ENCODE data around the gene VSIR.

Gene VSIR

GRCh38 chr10:71807557-71808510, 34.5 kb upstream of the VSIR start:
- H3K9ac ChIP-seq (ENCODE audit: low read depth, low read length), result no peak overlapping the region

GRCh38 chr10:71806704-71807556, 33.6 kb upstream of the VSIR start:
- no peak overlapping the region for H3K9ac ChIP-seq (ENCODE audit: low read depth, low read length)
- H3K27ac ChIP-seq (ENCODE audit: low read length), result no peak overlapping the region
- H2AFZ ChIP-seq (ENCODE audit: low read depth, low read length), result no peak overlapping the region
- H3K4me2 ChIP-seq (ENCODE audit: insufficient read depth, low read length), result no peak overlapping the region
- peaks cover 3% of the 10 kb centered on the region; the same call in 1 of the 2 replicates for H4K20me1 ChIP-seq (ENCODE audit: insufficient read depth, low read length)
- H3K36me3 ChIP-seq (ENCODE audit: insufficient read depth, low read length), result no peaks in the 10 kb centered on the region
- TF ChIP-seq CTCF (IDR thresholded peaks at IDR 0.05; ENCODE audit: borderline replicate concordance, extremely low read depth, low read length, poor library complexity, severe bottlenecking) (no peak), EZH2 (IDR thresholded peaks at IDR 0.05; ENCODE audit: borderline replicate concordance, low read depth, low read length, severe bottlenecking) (no peak)
- no peaks in the 10 kb centered on the region for H3K27me3 ChIP-seq (ENCODE audit: insufficient read depth, low read length, poor library complexity)
- no peaks in the 10 kb centered on the region for H3K79me2 ChIP-seq (ENCODE audit: insufficient read depth, low read length)
- H3K4me3 ChIP-seq (ENCODE audit: low read depth in 1 of 2, low read length in 2 of 2), result no peak overlapping the region
- ATAC-seq (ENCODE audit: insufficient read depth, low read depth) (no peak), DNase-seq (no peak)
- no peaks in the 10 kb centered on the region for H3K4me1 ChIP-seq (ENCODE audit: insufficient read depth, low read length)
- no peaks in the 10 kb centered on the region for H3K9me3 ChIP-seq (ENCODE audit: insufficient read depth, low read length, severe bottlenecking)

More at GRCh38 chr10:71807557-71808510, 34.5 kb upstream of the VSIR start:
- no peak overlapping the region for H3K4me3 ChIP-seq (ENCODE audit: low read depth in 1 of 2, low read length in 2 of 2)
- no peak overlapping the region for H3K27ac ChIP-seq (ENCODE audit: low read length)
- H3K79me2 ChIP-seq (ENCODE audit: insufficient read depth, low read length), result no peaks in the 10 kb centered on the region
- H3K9me3 ChIP-seq (ENCODE audit: insufficient read depth, low read length, severe bottlenecking), result no peaks in the 10 kb centered on the region
- no peak overlapping the region for H2AFZ ChIP-seq (ENCODE audit: low read depth, low read length)
- no peak overlapping the region for H3K4me2 ChIP-seq (ENCODE audit: insufficient read depth, low read length)
- H3K36me3 ChIP-seq (ENCODE audit: insufficient read depth, low read length), result no peaks in the 10 kb centered on the region
- TF ChIP-seq EZH2 (IDR thresholded peaks at IDR 0.05; ENCODE audit: borderline replicate concordance, low read depth, low read length, severe bottlenecking), result no peak
- no peak for TF ChIP-seq CTCF (IDR thresholded peaks at IDR 0.05; ENCODE audit: borderline replicate concordance, extremely low read depth, low read length, poor library complexity, severe bottlenecking)
- peaks cover 3% of the 10 kb centered on the region for H4K20me1 ChIP-seq (ENCODE audit: insufficient read depth, low read length)
- DNase-seq (no peak), ATAC-seq (ENCODE audit: insufficient read depth, low read depth) (no peak)
- H3K4me1 ChIP-seq (ENCODE audit: insufficient read depth, low read length), result no peaks in the 10 kb centered on the region
- H3K27me3 ChIP-seq (ENCODE audit: insufficient read depth, low read length, poor library complexity), result no peaks in the 10 kb centered on the region

GRCh38 chr10:71805776-71806703, 32.7 kb upstream of the VSIR start:
- H3K4me3 ChIP-seq (ENCODE audit: low read depth in 1 of 2, low read length in 2 of 2), result no peak overlapping the region
- no peaks in the 10 kb centered on the region for H3K4me1 ChIP-seq (ENCODE audit: insufficient read depth, low read length)
- no peak overlapping the region for H3K4me2 ChIP-seq (ENCODE audit: insufficient read depth, low read length)
- H3K79me2 ChIP-seq (ENCODE audit: insufficient read depth, low read length), result no peaks in the 10 kb centered on the region
- H3K27ac ChIP-seq (ENCODE audit: low read length), result no peak overlapping the region
- H3K9ac ChIP-seq (ENCODE audit: low read depth, low read length), result no peak overlapping the region
- no peaks in the 10 kb centered on the region for H4K20me1 ChIP-seq (ENCODE audit: insufficient read depth, low read length)
- H3K9me3 ChIP-seq (ENCODE audit: insufficient read depth, low read length, severe bottlenecking), result no peaks in the 10 kb centered on the region
- no peak overlapping the region for H2AFZ ChIP-seq (ENCODE audit: low read depth, low read length)
- H3K36me3 ChIP-seq (ENCODE audit: insufficient read depth, low read length), result no peaks in the 10 kb centered on the region
- no peaks in the 10 kb centered on the region for H3K27me3 ChIP-seq (ENCODE audit: insufficient read depth, low read length, poor library complexity)
- TF ChIP-seq CTCF (IDR thresholded peaks at IDR 0.05; ENCODE audit: borderline replicate concordance, extremely low read depth, low read length, poor library complexity, severe bottlenecking) (no peak), EZH2 (IDR thresholded peaks at IDR 0.05; ENCODE audit: borderline replicate concordance, low read depth, low read length, severe bottlenecking) (no peak)
- DNase-seq (no peak), ATAC-seq (ENCODE audit: insufficient read depth, low read depth) (no peak)

Measured in DND-41 (cell line).